Measurements from ENCODE around the gene CLPTM1. TPM values are rescaled to one million over a fixed set of nuclear protein-coding genes. Genes with fewer than 3 reads are reported as not detected.

CLPTM1 gene
- total and polyA plus RNA-seq, 2 of the 8 experiments (the other 6 are each of a cell fraction or from before 2014, with no cell fraction given), result 84.8 to 108 TPM

GRCh38 chr19:45016388-45017314 lies 61.5 kb downstream of the CLPTM1 start:
- no peak overlapping the region for H2BK20ac ChIP-seq (ENCODE audit: low read length)
- no peaks in the 10 kb centered on the region for H3K23me2 ChIP-seq (ENCODE audit: low read depth, low read length)
- H3K27ac ChIP-seq (ENCODE audit: low read depth, low read length), result no peak overlapping the region
- H3K79me1 ChIP-seq (ENCODE audit: low read depth, low read length), result no peaks in the 10 kb centered on the region
- DNase-seq (ENCODE audit: low read depth in 1 of 2, low spot score in 2 of 2), result peak in 1 of 2 experiments; percentile 94
- H2AK5ac ChIP-seq (ENCODE audit: low read depth, low read length), result no peak overlapping the region
- no peaks in the 10 kb centered on the region for H4K20me1 ChIP-seq (replicated peaks in 1 of 2; ENCODE audit: control insufficient read depth in 1 of 2, insufficient read depth in 2 of 2, low read length in 2 of 2)
- H3K9me3 ChIP-seq (ENCODE audit: insufficient read depth in 2 of 2, low read depth in 1 of 2, low read length in 1 of 2), result no peaks in the 10 kb centered on the region
- 82% methylated on average over 13 of the region's 13 CpGs; no CpG with 5 or more reads in 1 of the 2 experiments for WGBS, 2 experiments (ENCODE audit: extremely low coverage in 1 of 2, insufficient coverage in 1 of 2, insufficient read length in 1 of 2, insufficient replicate concordance in 2 of 2, low coverage in 1 of 2, low lambda C conversion rate in 2 of 2, missing lambda C conversion rate in 1 of 2)
- TF ChIP-seq CTCF (IDR thresholded peaks at IDR 0.05; ENCODE audit: control extremely low read depth in 1 of 3, insufficient read depth in 1 of 3, low read depth in 1 of 3, low read length in 3 of 3) (peak; percentile 66 to 78 (median 76)), RAD21 (IDR thresholded peaks at IDR 0.05 in 1 of 2, conservative IDR thresholded peaks at IDR 0.05 in 1 of 2; ENCODE audit: low read depth in 2 of 2, low read length in 2 of 2) (peak; percentile 74 to 90), HDAC6 (IDR thresholded peaks at IDR 0.05; ENCODE audit: low read depth, low read length) (no peak)
- H4K5ac ChIP-seq (ENCODE audit: insufficient read length, low read depth, low read length), result no peak overlapping the region
- H2AFZ ChIP-seq (ENCODE audit: low read length), result no peak overlapping the region
- FAIRE-seq, result no peak
- no peak overlapping the region for H2BK12ac ChIP-seq (ENCODE audit: low read depth, low read length)
- H3K9ac ChIP-seq (replicated peaks in 1 of 4; ENCODE audit: extremely low read depth in 1 of 4, low read depth in 3 of 4, low read length in 3 of 4), result no peak overlapping the region
- H3K79me2 ChIP-seq (ENCODE audit: control insufficient read depth in 1 of 2, insufficient read depth in 2 of 2, low read length in 2 of 2), result no peaks in the 10 kb centered on the region
- H3K4ac ChIP-seq (replicated peaks; ENCODE audit: insufficient read length, low read depth, low read length), result no peak overlapping the region
- H2BK5ac ChIP-seq (ENCODE audit: low read depth, low read length), result no peak overlapping the region
- H4K91ac ChIP-seq (replicated peaks; ENCODE audit: insufficient read length, low read length), result no peak overlapping the region
- no peak overlapping the region for H3K14ac ChIP-seq (ENCODE audit: insufficient read length)
- H3K27me3 ChIP-seq (replicated peaks in 1 of 4; ENCODE audit: control insufficient read depth in 3 of 4, extremely low read depth in 1 of 4, insufficient read depth in 3 of 4, low read length in 3 of 4), result no peaks in the 10 kb centered on the region
- no peak overlapping the region for H3K23ac ChIP-seq (ENCODE audit: insufficient read length)
- H4K8ac ChIP-seq (ENCODE audit: extremely low read depth, insufficient read depth, low read length), result no peak overlapping the region
- H3K4me3 ChIP-seq (ENCODE audit: extremely low read depth in 1 of 4, insufficient read depth in 2 of 4, low read depth in 3 of 4, low read length in 4 of 4), result no peak overlapping the region
- 0 out of 7 replicates have a peak, but pooled peaks cover 0 to 2% (median 0%) of the 10 kb centered on the region in 4 experiments for H3K4me1 ChIP-seq (replicated peaks in 1 of 4; ENCODE audit: control insufficient read depth in 3 of 4, insufficient read depth in 4 of 4, low read length in 3 of 4)
- no peak overlapping the region for H2BK15ac ChIP-seq (ENCODE audit: low read length)
- peaks cover 0 to 4% (median 2%) of the 10 kb centered on the region in 4 experiments; a peak in 2 of 8 replicates for H3K36me3 ChIP-seq (ENCODE audit: control insufficient read depth in 2 of 4, insufficient read depth in 4 of 4, low read length in 3 of 4)
- POLR2A ChIA-PET (ENCODE audit: partially characterized antibody), result interaction anchor here (0.7 kb wide), 1 partner anchor 55 kb away, joined by 4 read pairs; no protein-coding TSS in a partner anchor
- H3K4me2 ChIP-seq (ENCODE audit: insufficient read depth in 1 of 2, low read depth in 2 of 2, low read length in 2 of 2), result no peak overlapping the region
- H2BK120ac ChIP-seq (replicated peaks; ENCODE audit: low read depth, low read length), result no peak overlapping the region
- H3K18ac ChIP-seq (ENCODE audit: extremely low read depth, low read length), result no peak overlapping the region
- CTCF ChIA-PET (ENCODE audit: partially characterized antibody), result interaction anchor here (0.7 to 1.9 kb wide), 12 partner anchors 13 to 131 kb away, joined by 3 to 6 read pairs (median 3); partner anchors contain the start of gene GEMIN7
- H3K56ac ChIP-seq (replicated peaks; ENCODE audit: insufficient read length, low read depth, low read length), result no peak overlapping the region
